C4-2B (cell line): Measurements from ENCODE around the gene HOXD9.

ENCODE experiments used
- ZFX ChIP-seq: fragments of 450-650 bp; IDR thresholded peaks from 2 replicates; pipeline ENCODE4 v1.6.1; 2017
- TF ChIP-seq, protein P1 (sequence below): fragments of 450-650 bp; conservative IDR thresholded peaks from 2 replicates; pipeline ENCODE4 v1.5.1; 2017; ENCODE audit warnings: mild to moderate bottlenecking

GRCh38 chr2:176145085-176145969 lies 22.8 kb downstream of the HOXD9 start:
- TF ChIP-seq, protein P1, sequence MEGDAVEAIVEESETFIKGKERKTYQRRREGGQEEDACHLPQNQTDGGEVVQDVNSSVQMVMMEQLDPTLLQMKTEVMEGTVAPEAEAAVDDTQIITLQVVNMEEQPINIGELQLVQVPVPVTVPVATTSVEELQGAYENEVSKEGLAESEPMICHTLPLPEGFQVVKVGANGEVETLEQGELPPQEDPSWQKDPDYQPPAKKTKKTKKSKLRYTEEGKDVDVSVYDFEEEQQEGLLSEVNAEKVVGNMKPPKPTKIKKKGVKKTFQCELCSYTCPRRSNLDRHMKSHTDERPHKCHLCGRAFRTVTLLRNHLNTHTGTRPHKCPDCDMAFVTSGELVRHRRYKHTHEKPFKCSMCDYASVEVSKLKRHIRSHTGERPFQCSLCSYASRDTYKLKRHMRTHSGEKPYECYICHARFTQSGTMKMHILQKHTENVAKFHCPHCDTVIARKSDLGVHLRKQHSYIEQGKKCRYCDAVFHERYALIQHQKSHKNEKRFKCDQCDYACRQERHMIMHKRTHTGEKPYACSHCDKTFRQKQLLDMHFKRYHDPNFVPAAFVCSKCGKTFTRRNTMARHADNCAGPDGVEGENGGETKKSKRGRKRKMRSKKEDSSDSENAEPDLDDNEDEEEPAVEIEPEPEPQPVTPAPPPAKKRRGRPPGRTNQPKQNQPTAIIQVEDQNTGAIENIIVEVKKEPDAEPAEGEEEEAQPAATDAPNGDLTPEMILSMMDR, result no peak
- no peak for TF ChIP-seq ZFX
